NCI-H446 (cell line): Measurements from ENCODE around the gene GAPVD1.
A peak's percentile ranks its signal among the peaks of the same experiment; 100 is the strongest.

Source experiments
- DNase-seq, 2 experiments: peaks; one replicate each; lab custom pipeline; 2025; lab: John Stamatoyannopoulos, UW

Gene GAPVD1

GRCh38 chr9:125405938-125406809 is 144.5 kb downstream of the GAPVD1 start:
- DNase-seq: no peak

GRCh38 chr9:125406810-125407087 is 145.1 kb downstream of the GAPVD1 start:
- no peak for DNase-seq

- DNase-seq: no peak
Observed at GRCh38 chr9:125407432-125407973, 145.9 kb downstream of the GAPVD1 start.

GRCh38 chr9:125407974-125408900 is 146.6 kb downstream of the GAPVD1 start:
- peak in 1 of 2 experiments; percentile 58 for DNase-seq

GRCh38 chr9:125409217-125409636 is 147.6 kb downstream of the GAPVD1 start:
- no peak for DNase-seq

GRCh38 chr9:125409637-125410521 is 148.3 kb downstream of the GAPVD1 start:
- DNase-seq: peak in 1 of 2 experiments; percentile 29

DNA sequence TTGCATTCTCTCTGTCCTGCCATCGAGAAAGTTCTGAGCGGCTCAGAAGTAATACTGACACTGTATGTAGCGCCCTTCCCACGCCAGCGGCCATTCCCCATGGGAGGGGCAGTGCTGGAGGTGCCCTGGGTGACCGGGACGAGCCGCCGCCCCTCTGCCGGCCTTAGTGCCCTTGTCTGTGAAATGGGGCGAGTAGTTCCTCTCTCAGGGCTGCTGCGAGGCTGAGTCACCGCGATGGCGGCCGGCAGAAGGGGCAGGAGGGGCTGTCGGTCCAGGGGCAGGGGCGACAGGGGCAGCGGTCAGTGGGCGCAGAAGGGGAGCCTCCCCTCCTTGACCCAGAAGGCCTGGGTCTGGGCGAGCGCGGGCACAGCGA is 148.9 kb downstream of the GAPVD1 start:
- no peak for DNase-seq

DNA sequence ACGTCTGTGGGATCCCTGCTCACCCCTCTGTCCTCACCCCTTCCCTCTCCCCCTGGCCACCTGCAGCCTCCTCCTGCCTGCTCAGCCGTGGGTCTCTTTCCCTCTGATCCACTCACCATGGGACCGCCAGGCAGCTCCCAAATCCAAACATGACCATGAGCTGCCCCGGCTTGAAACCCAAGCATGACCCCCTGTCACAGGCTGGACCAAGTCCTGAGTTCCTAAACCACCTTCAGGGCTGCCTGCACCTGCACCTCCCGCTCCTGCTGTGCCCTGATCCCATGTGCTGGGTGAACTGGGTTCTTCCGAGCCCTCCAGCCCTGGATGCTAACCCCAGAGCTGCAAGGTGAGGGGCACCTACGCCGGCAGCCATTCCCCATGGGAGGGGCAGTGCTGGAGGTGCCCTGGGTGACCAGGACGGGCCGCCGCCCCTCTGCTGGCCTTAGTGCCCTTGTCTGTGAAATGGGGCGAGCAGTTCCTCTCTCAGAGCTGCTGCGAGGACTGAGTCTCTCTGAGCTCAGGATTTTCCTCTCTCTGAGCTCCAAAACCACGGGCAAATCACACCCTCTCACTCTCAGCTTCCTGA is 149.6 kb downstream of the GAPVD1 start:
- no peak for DNase-seq

DNA sequence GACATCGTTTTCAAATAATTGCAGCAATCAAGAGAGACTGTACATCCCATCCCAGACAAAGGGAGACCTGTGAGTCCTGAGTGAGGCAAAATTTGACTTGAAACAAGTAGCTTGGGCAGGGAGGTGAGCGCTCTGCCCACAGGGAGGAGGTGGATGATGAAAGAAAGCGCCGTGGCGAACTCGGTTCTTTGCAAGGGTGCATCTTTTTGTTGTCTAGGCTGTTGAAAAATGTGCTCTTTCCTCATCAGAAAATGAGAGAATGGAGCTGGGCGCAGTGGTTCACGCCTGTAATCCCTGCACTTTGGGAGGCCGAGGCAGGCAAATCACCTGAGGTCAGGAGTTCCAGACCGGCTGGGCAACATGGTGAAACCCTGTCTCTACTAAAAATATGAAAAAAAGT is 150.5 kb downstream of the GAPVD1 start:
- no peak for DNase-seq

- no peak for DNase-seq
Observed at GRCh38 chr9:125413579-125413978, 152.0 kb downstream of the GAPVD1 start.

DNA sequence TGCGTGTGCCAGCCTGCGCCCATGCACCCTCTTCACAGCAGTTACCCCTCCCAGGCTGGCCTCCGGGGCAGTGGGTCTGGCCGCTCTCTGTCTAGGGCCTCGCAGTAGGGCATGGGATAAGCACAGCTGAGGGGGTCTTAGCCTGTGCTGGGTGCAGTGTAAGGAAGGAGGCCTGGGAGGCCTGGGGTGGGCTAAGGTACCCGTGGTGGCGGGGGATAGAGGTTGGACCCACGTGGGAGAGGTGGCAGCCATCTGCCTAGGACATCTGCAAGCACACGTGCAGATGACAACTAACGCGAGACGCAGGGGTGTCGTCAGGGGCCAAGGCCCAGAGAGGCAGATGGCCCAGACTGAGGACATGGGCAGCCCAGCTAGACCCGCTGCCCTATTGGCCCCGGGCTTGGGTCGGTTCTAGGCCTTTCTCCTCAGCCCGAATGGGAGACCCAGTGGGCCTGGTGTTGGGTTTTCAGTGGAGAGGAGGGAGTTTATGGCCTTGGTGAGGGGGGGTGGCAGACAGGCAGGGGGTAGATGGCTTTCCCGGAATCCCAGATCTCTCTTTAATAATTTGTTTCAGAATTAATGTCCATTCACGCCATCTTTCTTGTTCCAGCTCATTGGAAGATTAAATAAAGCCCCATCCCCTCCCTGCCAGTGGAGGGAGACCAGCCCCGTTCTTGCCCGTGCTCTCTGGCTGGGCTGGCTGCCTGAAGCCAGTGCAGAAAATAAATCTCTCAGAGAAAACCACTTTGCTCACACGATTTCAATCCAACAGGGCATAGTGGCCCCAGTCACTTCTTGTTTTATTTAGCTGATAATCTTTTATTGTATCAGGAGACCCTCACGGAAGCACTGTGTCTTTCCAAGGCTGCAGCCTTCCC is 154.2 kb downstream of the GAPVD1 start:
- no peak for DNase-seq

- no peak for DNase-seq
Observed at GRCh38 chr9:125416517-125416916, 154.9 kb downstream of the GAPVD1 start.
